Inflammatory macrophage (primary cell): ENCODE measurements around the gene TTLL8.
"Not testable (repeated sequence)": the region's sequence is repeated elsewhere in the genome, so short reads cannot be mapped to it uniquely, and the experiment has no call there.

Experiments used
- DNase-seq, 2 donors: peaks; one replicate each; pipeline ENCODE4 v3.0.0-alpha.2; 2020 to 2022
- total RNA-seq, 18 experiments: gene quantifications; one replicate each; lab custom pipeline; 2026; ENCODE audit warnings: mixed read lengths in 6 of 18, inconsistent platforms in 2 of 18; lab: John Stamatoyannopoulos, UW

Gene TTLL8
- total RNA-seq, result 0 to 0.06 (median 0) reads per million in 18 experiments

- DNase-seq, result no peak
Measured at GRCh38 chr22:50058061-50058905, at the start of gene TTLL8. Gene TTLL8, minus strand, starts transcription at chr22:50058298.

- DNase-seq, result no peak
Measured at GRCh38 chr22:50107529-50107928, 49.4 kb upstream of the TTLL8 start.

GRCh38 chr22:50105208-50106100, 47.4 kb upstream of the TTLL8 start:
- DNase-seq, result peak; percentile 41 to 52

- DNase-seq, result no peak
Measured at GRCh38 chr22:50104141-50104544, 46.0 kb upstream of the TTLL8 start.

- peak; percentile 13 to 43 for DNase-seq
Measured at GRCh38 chr22:50102946-50103345, 44.8 kb upstream of the TTLL8 start.

- no peak for DNase-seq
Measured at GRCh38 chr22:50101870-50102565, 43.9 kb upstream of the TTLL8 start.

- DNase-seq, result no peak
Measured at GRCh38 chr22:50098052-50098451, 40.0 kb upstream of the TTLL8 start.

GRCh38 chr22:50092342-50092741, 34.2 kb upstream of the TTLL8 start:
- no peak for DNase-seq

- DNase-seq, result no peak
Measured at GRCh38 chr22:50091092-50091768, 33.1 kb upstream of the TTLL8 start.

GRCh38 chr22:50090412-50090714, 32.3 kb upstream of the TTLL8 start:
- no peak for DNase-seq

GRCh38 chr22:50089682-50090411, 31.7 kb upstream of the TTLL8 start, which contains the start of gene MOV10L1:
Gene MOV10L1, plus strand, starts transcription at chr22:50090006. Its CDS starts 83 bp downstream, at chr22:50090089.
- peak; percentile 55 to 72 for DNase-seq

GRCh38 chr22:50089231-50089630, 31.1 kb upstream of the TTLL8 start:
- DNase-seq, result no peak

- no peak for DNase-seq
Measured at GRCh38 chr22:50088096-50088495, 30.0 kb upstream of the TTLL8 start.

- no peak for DNase-seq
Measured at GRCh38 chr22:50087646-50088045, 29.5 kb upstream of the TTLL8 start.

- not testable (repeated sequence) for DNase-seq
Measured at GRCh38 chr22:50086975-50087374, 28.9 kb upstream of the TTLL8 start.

- DNase-seq, result no peak
Measured at GRCh38 chr22:50086526-50086925, 28.4 kb upstream of the TTLL8 start.

GRCh38 chr22:50085211-50085972, 27.3 kb upstream of the TTLL8 start, which contains the start of gene MLC1:
Gene MLC1, minus strand, starts transcription at chr22:50085426. Its CDS starts 524 bp downstream, at chr22:50084902.
- DNase-seq, result peak; percentile 34 to 47

GRCh38 chr22:50084614-50085021, 26.5 kb upstream of the TTLL8 start:
- no peak for DNase-seq

GRCh38 chr22:50084080-50084477, 26.0 kb upstream of the TTLL8 start:
- no peak for DNase-seq

- no peak for DNase-seq
Measured at GRCh38 chr22:50083462-50084079, 25.5 kb upstream of the TTLL8 start.
